ENCODE results near the gene TEX2.

Gene TEX2

DNA sequence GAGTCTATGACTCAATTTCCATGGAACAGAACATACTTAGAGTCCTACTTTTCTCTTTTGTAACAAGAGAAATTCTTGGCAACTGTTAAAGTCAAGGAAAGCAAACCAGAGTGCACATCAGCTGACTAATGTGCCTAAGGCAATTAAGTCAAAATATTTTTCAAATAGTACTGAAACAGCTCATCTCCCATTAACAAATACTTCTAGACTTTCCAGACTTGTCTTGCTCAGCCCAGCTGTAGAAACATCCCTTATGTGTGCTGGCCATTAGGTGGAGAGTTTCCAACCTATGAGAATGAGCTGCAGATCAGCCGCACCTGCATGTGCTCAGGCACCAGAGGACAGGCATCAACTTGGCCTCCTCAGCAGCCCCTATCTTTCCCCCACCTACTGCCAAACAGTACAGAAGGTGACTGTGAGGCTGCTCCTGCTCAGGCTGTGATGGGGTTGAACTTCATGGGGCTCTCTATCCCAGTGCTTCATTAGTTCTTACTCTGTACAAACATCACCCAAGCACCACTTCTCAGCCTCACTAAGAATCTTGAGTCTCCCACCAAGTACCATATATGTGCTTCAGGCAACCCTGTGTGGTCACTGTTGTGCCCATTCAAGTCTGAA lies 32.2 kb downstream of the TEX2 start:
- peak; percentile 86 for DNase-seq (ENCODE audit: low read depth)
- no peak overlapping the region for H3K4me3 ChIP-seq (replicated peaks; ENCODE audit: low read depth, low read length)
- TF ChIP-seq, protein P1, sequence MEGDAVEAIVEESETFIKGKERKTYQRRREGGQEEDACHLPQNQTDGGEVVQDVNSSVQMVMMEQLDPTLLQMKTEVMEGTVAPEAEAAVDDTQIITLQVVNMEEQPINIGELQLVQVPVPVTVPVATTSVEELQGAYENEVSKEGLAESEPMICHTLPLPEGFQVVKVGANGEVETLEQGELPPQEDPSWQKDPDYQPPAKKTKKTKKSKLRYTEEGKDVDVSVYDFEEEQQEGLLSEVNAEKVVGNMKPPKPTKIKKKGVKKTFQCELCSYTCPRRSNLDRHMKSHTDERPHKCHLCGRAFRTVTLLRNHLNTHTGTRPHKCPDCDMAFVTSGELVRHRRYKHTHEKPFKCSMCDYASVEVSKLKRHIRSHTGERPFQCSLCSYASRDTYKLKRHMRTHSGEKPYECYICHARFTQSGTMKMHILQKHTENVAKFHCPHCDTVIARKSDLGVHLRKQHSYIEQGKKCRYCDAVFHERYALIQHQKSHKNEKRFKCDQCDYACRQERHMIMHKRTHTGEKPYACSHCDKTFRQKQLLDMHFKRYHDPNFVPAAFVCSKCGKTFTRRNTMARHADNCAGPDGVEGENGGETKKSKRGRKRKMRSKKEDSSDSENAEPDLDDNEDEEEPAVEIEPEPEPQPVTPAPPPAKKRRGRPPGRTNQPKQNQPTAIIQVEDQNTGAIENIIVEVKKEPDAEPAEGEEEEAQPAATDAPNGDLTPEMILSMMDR (IDR thresholded peaks at IDR 0.05; ENCODE audit: low read length, missing control alignments), result no peak

GRCh38 chr17:64229815-64230728 lies 33.0 kb downstream of the TEX2 start:
- H3K4me3 ChIP-seq (replicated peaks; ENCODE audit: low read depth, low read length), result no peak overlapping the region

GRCh38 chr17:64226132-64226531 lies 36.9 kb downstream of the TEX2 start:
- TF ChIP-seq, protein P1 (IDR thresholded peaks at IDR 0.05; ENCODE audit: low read length, missing control alignments), result no peak
- H3K4me3 ChIP-seq (replicated peaks; ENCODE audit: low read depth, low read length), result no peak overlapping the region
- peak; percentile 20 for DNase-seq (ENCODE audit: low read depth)

More at GRCh38 chr17:64229815-64230728, 33.0 kb downstream of the TEX2 start:
- TF ChIP-seq, protein P1 (IDR thresholded peaks at IDR 0.05; ENCODE audit: low read length, missing control alignments), result no peak
- no peak for DNase-seq (ENCODE audit: low read depth)

DNA sequence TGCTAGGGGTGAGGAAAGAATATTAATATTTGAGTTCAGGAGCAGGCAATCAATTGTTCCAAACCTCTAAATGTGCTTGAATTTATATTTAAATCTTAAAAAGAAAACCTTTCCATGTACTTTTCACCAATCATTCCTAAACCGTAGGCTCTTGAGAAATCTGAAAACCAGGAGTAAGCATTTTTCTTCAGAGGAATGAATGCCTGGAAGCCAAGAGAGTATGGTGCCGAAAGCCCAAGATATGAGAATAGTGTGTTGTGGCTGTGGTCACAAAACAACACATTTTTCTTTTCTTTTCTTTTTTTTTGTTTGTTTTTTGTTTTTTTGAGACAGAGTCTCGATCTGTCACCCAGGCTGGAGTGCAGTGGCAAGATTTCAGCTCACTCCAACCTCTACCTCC lies 37.6 kb downstream of the TEX2 start:
- no peak for DNase-seq (ENCODE audit: low read depth)
- H3K4me3 ChIP-seq (replicated peaks; ENCODE audit: low read depth, low read length), result no peak overlapping the region
- TF ChIP-seq, protein P1 (IDR thresholded peaks at IDR 0.05; ENCODE audit: low read length, missing control alignments), result no peak

DNA sequence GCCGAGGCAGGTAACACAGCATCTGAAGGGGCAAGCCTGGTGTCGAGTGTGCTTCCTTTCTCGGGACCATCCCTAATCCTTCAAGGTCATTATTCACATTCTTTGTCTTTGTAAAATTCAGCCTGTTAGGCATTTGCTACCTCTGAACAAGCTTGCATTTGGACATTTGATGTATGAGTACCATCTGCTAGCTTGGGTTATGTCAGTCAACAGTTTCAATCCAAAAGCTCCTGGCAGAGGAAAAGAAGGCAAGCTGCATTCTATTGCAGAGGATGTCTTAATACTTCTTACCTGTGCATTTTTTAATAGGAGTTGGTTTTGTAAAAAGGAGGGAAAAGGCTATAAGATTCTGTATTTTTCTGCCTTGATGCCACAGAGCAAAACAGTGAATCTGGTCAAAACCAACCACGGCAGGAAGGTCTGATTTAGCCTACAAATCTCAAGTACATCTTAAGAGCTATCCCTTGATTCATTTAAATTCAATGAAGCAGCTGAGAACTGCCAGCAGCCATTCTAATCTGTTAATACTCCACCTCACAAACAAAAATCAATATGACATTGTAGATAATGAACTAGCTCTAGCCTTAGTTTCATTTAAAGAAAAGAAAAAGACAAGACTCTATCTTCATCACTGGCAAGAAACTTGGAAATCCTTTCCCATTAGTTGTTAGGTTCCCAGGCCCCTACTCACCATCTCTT lies 39.0 kb downstream of the TEX2 start:
- no peak overlapping the region for H3K4me3 ChIP-seq (replicated peaks; ENCODE audit: low read depth, low read length)
- TF ChIP-seq, protein P1 (IDR thresholded peaks at IDR 0.05; ENCODE audit: low read length, missing control alignments), result no peak
- DNase-seq (ENCODE audit: low read depth), result no peak

DNA sequence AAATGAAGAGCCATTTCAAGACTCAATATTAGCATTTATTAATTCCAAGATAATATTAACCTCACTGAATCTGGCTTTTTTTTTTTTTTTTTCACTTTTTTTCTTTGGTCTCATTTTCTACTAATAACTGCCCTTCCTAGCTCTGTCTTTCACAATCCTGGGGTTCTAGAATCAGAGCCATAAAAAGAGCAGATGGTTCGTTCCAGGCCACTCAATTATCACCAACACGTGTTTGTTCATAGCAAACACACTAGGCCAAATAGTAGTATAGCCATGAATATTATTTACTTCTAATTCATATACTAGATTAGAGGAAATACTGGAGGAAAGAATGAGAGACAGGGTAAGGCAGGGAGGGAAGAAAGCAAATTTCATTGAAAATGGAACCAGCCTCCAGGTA lies 39.8 kb downstream of the TEX2 start:
- H3K4me3 ChIP-seq (replicated peaks; ENCODE audit: low read depth, low read length), result no peak overlapping the region
- DNase-seq (ENCODE audit: low read depth), result no peak
- TF ChIP-seq, protein P1 (IDR thresholded peaks at IDR 0.05; ENCODE audit: low read length, missing control alignments), result no peak
